Activated CD8-positive, alpha-beta memory T cell treated with anti-CD3 and anti-CD28 coated beads, Interleukin-2, amount 50 U/mL, for 4 hours (primary cell): ENCODE measurements around the gene HSD17B14.
"Not testable (repeated sequence)": the region's sequence is repeated elsewhere in the genome, so short reads cannot be mapped to it uniquely, and the experiment has no call there.

Experiments
- DNase-seq: peaks from one replicate; pipeline ENCODE4 v3.0.0-alpha.2; 2020

Gene HSD17B14

GRCh38 chr19:48795685-48796070, 40.6 kb downstream of the HSD17B14 start:
- DNase-seq, result no peak

GRCh38 chr19:48795055-48795684, 41.1 kb downstream of the HSD17B14 start:
- DNase-seq, result peak; percentile 85

GRCh38 chr19:48794291-48794690, 42.0 kb downstream of the HSD17B14 start:
- no peak for DNase-seq

DNA sequence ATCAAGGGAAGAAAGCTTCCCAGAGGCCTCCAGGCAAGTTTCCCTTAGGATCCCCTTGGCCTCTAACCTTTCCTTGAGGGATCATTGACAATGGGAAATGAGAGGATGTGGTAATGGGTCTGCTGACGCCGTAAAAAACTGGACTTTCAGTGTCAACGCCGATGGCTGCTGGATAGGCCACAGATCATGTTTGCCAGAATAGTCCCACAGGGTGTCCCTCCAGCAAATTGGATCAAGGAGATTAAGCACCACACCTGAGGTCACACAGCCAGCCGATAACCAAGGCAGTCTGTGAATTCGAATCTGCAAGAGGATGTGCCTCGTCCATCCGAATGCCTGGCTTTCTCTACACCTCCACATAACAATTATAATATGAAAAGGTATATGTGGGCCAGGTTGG, 43.0 kb downstream of the HSD17B14 start:
- no peak for DNase-seq

DNA sequence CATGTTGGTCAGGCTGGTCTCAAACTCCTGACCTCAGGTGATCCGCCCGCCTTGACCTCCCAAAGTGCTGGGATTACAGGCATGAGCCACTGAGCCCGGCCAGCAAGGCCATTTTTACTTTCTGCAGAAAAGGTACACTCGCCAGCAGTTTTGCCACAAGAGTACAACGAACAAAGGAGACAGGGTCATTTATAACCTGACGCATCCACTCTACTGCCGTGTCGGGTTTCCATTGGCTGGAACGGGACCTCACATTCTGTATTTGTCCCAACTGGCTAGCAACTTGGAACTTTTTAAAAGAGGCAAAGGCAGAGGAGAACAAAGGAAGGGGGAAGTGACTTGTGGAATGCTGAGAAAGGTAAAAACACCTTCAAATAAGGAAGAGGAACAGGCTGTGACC, 49.0 kb downstream of the HSD17B14 start:
- DNase-seq, result not testable (repeated sequence)

DNA sequence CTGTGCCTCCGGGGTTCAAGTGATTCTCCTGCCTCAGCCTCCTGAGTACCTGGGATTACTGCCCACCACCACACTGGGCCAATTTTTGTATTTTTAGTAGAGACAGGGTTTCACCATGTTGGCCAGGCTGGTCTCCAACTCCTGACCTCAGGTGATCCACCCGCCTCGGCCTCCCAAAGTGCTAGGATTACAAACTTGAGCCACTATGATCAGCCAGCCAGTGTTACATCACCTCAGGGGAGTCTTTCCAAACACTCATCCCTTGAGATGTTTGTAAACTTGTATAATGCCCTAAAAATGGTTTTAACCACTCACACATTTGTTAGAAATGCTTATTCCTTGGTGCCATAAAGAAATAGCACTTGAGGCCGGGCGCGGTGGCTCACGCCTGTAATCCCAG, 49.9 kb downstream of the HSD17B14 start:
- not testable (repeated sequence) for DNase-seq

- DNase-seq, result no peak
Observed at GRCh38 chr19:48784527-48784926, 51.8 kb downstream of the HSD17B14 start.

DNA sequence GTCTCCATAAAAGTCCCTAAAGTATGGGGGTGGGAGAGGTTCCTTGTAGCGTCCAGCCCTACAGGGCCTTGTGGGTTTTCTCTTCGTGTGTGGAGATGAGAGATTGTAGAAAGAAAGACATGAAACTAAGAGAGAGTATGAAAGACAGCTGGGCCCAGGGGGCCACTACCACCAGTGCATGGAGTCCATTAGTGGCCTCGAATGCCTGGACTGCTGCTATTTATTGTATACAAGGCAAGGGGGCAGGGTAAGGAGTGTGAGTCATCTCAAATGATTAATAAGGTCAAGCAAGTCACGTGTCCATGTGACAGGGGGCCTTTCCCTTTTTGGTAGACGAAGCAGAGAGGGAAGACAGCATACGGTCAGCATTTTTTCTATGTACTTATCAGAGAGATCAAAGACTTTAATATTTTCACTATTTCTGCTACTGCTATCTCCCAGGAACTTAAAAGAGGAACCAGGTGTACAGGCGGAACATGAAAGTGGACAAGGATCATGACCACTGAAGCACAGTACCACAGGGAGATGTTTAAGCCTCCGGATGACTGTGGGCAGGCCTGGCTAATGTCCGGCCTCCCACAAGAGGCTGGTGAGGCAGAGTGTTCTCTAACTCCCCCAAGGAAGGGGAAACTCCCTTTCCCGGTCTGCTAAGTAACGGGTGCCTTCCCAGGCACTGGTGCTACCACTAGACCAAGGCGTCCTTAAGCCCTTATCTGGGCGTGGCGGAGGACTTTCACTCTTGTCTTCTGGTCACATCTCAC, 55.5 kb downstream of the HSD17B14 start:
- DNase-seq, result no peak

GRCh38 chr19:48779636-48780035, 56.7 kb downstream of the HSD17B14 start:
- DNase-seq, result no peak

DNA sequence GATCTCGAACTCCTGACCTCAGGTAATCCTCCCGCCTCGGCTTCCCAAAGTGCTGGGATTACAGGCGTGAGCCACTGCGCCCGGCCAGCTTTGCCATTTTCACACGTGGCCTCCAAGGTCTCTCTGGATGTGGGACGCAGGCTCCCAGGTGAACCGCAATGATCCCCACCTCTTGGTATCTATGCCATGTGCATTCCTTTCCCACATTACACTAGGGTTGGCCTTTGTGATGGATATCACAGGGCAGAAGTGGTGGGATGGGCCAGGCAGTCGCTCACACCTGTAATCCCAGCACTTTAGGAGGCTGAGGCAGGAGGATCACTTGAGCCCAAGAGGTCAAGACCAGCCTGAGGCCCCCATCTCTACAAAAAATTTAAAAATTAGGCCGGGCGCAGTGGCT, 58.6 kb downstream of the HSD17B14 start:
- DNase-seq, result no peak

DNA sequence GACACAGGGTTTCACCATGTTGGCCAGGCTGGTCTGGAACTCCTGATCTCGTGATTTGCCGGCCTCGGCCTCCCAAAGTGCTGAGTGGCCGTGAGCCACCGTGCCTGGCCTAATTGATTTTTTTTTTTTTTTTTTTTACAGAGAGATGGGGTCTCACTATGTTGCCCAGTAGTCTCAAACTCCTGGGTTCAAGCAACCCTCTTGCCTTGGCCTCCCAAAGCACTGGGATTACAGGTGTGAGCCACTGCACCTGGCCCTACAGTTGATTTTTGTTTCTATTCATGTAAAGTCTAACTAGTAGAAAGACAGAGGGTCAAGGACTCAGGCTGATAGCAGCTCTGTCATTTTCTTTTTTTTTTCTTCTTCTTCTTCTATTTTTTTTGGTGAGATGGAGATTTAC, 59.2 kb downstream of the HSD17B14 start:
- DNase-seq, result no peak

- no peak for DNase-seq
Observed at GRCh38 chr19:48772503-48772953, 63.8 kb downstream of the HSD17B14 start.

- DNase-seq, result no peak
Observed at GRCh38 chr19:48770734-48771472, 65.4 kb downstream of the HSD17B14 start.

DNA sequence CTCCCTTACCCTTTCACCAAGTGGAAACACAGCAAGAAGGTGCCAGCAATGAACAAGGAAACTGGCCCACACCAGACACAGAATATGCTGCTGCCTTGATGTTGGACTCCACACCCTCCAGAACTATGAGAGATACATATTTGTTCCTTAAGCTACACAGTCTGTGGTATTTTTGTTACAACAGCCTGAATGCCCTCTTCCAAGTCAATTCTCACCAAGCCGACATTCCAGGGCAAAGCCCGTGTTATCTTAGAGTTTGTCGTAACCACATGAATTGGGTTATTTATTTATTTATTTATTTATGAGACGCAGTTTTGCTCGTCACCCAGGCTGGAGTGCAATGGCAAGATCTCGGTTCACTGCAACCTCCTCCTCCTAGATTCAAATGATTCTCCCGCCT, 66.0 kb downstream of the HSD17B14 start:
- DNase-seq, result no peak

DNA sequence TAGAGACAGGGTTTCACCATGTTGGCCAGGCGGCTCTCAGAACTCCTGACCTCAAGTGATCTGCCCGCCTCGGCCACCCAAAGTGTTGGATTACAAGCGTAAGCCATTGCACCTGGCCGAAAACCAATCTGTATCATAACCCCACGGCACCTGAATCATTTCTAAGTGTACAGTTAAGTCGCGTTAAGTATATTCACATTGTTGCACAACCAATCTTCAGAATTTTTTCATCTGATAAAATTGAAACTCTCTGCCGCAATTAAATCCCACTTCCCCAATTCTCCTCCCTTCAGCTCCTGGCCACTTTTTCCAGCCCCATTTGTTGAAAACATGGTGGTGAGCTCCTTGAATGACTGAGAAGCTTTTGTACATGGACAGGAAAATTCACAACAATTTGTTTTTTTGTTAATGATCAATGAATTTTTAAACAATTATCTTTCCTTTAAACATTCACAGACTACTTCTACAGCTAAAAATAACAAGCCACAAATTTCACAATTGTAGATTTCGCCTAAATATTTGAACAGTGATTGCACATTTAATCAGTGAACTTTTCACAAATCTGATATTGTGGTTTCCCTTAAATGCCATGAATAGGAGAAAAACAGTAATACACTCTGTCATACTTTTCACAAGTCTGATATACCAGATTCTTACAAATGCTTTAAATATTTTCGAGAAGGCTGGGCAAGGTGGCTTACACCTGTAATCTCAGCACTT, 67.1 kb downstream of the HSD17B14 start:
- DNase-seq, result no peak

DNA sequence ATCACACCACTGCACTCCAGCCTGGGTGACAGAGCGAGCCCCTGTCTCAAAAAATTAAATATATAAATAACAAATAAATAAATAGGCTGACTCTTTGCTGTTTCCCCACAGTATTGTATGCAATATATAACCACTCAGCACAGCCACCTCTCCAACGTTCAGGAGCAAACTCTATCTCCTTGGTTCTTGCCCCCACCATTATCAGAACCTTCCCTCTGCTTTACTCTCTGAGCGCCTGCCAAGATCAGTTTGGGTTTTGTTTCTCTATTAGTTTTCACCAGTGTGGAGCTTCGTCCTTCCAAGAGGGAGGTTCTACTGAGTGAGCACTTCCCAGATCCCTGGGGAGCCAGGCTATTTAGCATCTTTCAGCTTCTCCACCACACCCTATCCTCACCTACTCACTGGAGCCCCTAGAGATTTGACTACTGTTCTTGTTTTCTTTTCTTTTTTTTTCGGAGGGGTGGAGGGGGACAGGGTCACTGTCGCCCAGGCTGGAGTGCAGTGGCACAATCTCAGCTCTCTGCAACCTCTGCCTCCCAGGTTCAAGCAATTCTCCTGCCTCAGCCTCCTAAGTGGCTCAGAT, 68.0 kb downstream of the HSD17B14 start:
- not testable (repeated sequence) for DNase-seq

- not testable (repeated sequence) for DNase-seq
Observed at GRCh38 chr19:48765816-48766215, 70.5 kb downstream of the HSD17B14 start.
